HG02884 (cell line): ENCODE data around the gene CDH19.

Source experiments
- ATAC-seq: cut with Tn5 transposase; IDR thresholded peaks from one replicate; pipeline ENCODE4 v1.9.1; 2021; ENCODE audit warnings: mild to moderate bottlenecking, moderate library complexity; ENCODE audit not compliant: unreplicated experiment

CDH19 gene

GRCh38 chr18:66571845-66572244 is 32.0 kb downstream of the CDH19 start:
- no peak for ATAC-seq

DNA sequence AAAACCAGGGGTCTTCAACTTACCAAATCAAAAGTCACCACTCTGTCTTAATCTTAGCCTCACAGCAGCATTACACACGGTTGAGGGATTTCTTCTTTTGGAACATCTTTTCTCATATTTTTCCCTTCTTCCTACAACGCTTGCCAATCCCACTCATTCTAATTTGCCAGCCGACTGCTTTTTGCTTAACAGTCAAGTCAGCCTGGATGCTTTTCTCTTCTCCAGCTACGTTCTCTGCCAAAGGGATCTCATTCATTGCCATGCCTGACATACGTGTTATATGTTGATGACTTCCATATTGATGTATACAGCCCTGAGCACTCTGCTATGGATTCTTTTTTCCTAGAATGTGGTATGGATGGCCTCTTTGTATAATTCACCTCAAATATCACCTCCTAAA is 37.3 kb downstream of the CDH19 start:
- ATAC-seq, result no peak

DNA sequence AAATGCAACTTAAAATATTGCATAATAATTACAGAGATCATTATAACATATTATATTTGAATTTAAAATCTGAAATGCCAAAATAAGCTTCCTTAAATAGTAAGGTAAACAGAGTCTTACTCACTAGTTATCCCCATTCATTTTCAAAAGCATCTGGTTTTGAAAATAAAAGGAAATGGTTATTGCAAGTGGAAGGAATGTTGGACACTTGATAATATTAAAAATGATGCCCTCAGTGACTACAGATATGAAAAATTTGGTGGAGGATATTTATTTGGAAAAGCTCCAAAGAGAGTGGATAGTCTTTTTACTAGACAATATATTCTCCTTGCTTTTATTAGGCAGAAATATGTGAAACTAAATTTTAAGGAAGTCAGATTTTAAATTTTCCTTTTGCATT is 39.7 kb downstream of the CDH19 start:
- no peak for ATAC-seq

GRCh38 chr18:66562279-66562678 is 41.6 kb downstream of the CDH19 start:
- ATAC-seq, result no peak

DNA sequence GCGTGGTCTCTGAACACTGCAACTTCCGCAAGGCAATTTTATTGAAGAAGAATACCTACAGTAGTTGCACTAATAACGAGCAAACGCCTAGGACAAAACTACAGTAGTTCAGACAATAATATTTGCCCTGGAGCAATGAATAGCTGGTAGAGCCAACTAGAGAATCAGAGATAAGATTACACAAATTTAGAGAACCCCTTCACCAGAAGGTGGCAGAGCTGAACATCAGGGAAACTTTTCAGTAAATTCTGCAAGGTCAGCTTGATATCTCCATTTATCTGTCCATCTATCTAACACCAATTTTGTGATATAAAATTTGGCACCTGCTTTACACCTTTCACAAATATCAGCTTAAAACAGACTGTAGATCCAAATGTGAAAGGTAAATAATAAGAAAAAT is 43.8 kb downstream of the CDH19 start:
- no peak for ATAC-seq

DNA sequence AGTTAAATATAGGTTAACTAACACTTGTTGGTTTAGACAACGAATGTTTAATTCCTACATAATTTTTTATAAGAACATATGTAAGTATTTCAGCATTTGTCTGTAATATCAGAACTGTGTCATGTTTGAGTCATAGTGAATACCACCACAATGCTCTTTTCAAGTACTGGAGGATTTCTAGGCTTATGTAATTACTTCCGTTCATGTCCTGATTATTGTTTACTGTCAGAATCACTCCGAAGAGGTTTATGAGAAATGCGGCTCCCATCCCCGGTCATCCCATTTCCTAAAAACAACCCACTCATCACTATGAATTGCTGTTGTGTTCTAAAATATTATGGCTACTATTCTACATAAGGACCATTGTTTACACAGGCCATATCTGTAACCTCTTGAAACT is 45.1 kb downstream of the CDH19 start:
- no peak for ATAC-seq

DNA sequence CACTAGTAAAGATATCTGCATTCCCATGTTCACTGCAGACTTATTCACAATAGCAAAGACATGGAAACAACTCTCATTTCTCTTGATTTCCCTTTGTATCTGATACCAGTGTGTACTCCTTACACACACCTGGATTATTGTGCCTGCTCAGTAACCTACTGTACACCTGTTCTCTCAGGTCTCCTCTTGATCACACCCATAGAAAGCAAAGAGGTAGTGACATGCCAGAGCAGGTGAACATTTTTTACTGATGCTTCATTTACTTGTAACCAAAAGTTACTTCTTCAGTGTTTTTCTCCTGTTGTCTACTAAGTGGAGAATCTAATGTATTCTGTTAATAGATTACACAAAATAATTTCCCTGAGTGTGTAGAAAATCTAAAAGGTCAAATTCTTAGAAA is 46.8 kb downstream of the CDH19 start:
- no peak for ATAC-seq

GRCh38 chr18:66555585-66555984 is 48.3 kb downstream of the CDH19 start:
- no peak for ATAC-seq

DNA sequence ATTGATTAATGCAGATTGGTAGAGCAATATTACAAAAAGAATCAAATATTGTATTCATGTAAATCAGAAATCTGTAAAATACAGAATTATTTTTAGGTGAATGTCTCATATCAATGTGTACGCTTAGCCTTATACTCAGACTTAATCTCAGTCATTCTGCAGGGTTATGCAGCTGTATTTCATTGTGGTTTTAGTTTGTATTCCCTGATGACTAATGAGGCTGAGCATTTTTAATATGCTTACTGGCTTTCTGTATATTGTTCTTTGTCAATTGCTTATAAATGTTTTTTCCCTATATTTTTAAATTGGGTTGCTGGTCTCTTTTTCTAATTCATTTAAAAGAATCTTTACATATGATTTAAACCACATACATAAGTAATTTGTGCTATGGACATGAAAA is 50.1 kb downstream of the CDH19 start:
- ATAC-seq, result no peak

DNA sequence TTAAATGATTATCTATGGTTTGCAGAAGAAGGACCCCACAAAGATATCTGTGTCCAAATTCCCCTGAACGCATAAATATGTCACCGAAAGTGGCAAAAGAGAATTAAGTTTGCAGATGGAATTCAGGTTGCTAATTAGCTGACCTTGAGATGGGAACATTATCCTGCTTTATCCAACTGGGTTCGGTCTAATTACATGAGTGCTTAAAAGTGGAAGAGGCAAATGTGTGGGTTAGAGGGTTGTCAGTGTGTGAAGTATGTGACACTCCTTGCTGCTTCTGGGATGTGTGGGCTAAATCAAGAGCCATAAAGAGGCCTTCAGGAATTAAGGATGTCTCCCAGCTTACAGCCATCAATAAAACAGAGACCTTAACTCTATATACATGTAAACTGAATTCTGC is 53.5 kb downstream of the CDH19 start:
- no peak for ATAC-seq

DNA sequence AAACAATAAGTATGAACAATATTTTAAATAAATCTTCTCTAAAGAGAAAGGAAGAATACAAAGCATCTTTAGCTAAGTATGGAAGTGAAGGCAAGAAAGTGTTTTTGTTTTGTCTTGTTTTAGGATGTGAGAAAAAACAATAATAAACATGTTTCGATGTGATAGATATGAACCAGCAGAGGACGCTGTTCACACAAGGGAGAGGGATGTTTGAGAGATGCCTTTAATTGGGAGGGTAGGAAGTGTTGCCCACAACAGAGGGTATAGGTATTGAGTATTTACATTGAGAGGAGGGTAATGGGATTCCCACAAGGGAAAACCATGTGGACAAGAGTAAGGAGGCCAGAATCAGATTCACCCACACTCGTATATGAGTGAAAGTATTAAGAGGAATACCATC is 55.1 kb downstream of the CDH19 start:
- ATAC-seq, result no peak

DNA sequence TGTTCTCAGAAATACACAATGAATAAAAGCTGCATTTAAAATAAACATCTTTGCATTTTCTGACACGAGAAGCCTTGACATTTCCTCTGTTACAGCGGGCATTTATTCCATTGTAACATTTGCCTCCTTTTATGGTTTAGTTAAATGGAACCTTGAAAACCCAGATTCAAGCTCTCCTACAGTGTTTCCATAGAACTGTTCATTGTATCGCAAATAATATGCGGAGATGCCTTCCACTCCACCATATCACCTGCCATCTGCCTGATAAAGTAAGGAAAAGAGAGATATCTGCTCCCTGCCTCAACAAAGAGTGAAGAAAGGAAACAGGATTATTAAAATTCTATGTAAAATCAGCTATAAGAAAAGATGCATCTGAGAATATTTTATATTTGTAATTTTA is 69.8 kb downstream of the CDH19 start:
- no peak for ATAC-seq

DNA sequence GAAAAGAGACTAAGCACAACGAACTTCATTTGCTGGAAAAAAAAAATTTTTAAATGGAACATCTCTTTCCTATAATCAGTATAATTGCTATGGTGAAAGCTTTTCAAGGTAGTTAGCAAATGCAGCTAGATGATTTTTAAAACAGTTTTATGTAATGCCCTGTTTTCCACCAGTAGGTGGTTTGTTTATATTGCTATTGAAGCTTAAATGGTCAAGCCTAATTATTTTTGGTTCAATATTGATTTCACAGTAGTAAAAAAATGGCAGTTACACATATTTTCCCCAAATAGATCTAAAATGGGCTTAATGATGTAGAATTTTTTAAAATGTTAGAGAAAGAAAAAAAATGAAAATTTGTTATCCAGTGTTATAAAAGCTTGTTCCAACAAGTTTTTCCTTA is 70.2 kb downstream of the CDH19 start:
- no peak for ATAC-seq

DNA sequence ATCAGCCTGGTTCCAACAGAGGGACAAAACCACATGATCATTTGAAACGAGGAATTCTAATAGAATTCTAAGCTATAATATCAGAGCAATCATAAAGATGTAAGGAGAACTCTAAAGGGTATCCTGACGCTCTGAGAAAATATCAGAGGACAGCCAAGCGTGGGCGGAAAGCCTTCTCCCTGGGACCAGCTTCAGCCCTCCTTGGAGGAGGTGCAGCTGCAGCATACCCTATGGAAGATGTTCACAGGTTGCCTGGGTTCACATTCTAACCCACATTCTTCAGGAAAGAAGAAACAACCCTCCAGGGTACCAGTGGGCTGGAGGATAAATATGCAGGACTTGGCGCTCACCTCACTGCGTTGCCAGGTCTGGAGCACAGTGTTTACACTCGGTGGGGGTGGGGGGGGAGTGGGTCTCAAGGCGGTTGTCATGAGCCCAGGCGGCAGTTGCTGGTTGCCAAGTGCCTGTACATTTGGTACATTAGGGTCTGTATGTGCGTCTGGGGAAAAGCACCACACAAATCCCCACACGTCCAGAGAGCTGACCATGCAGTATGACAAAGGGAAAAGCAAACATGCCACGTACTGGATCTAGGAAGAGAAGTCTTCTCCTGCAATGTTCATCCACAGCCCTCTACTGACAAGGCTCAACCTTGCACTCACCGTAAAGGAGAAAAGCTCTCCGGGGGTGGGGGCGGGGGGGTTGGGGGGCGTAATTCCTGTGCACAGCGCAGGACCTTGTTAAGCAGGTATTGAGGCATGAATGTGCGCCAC is 80.5 kb downstream of the CDH19 start:
- no peak for ATAC-seq

DNA sequence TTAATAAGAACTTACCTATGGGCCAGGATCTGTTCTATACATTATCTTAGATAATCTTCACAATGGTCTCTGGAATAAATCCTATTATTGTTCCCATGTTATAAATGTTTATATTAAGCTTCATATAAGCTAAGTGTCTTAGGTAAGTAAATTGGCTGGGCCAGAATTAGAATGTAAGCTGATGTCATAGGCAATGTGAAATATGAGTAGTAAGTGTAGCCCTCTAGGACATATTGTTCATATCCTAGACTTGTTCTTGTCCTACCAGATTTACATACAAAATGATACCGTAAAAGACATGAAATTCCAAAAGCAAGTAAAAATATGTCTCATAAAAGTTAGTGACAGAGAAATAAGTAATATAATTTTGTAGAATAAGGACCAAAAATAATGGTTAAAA is 89.9 kb downstream of the CDH19 start:
- ATAC-seq, result no peak

DNA sequence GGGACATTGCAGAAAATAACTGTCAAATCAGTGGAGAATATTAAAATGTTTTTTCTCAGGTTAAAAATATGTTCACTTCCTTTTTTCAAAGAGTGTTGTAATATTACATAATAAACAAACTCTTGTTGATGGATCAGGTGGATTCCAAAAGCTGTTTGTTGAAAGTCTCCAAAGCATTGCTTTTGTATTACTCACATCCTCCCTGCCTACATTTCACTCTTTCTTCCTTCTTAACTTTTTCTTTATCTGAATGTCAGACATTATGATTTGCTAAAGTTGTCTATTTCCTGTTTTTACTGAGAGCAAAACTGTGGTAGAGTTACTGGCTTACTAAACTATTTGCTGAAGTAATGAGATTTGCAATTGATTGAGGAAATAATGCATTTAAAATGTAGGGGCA is 92.1 kb downstream of the CDH19 start:
- no peak for ATAC-seq

- ATAC-seq, result no peak
These were observed 92.6 kb downstream of the CDH19 start for GRCh38 chr18:66511289-66511688.

DNA sequence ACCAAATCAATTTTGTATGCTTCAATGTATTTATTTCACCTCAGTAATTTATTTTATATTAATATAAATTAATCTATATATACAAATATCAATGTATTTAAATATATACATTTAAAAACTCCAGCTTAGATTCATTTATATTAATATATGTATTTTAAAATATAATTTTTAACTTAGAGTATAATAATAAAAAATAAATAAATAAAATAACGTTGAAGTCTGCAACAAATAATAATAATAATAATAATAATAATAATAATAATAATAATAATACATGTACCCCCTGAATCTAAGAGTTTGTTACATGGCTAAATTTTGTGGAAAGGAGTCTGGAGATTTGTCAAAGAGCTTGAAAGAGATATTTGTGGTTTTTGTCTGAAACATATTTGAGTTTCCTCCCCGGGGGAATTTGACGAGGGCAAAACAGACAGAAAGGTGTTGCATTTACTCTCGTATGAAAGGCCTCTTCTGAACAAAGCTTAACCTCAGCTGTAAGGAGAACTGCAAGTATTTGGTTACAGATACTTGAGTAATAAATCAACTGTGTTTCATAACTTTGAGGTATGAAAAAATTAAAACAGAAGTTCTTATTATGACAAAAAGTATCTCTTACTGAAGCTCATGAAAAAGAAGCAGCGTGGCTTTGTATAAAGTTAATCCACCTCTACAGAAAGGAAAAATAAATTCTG is 93.4 kb downstream of the CDH19 start:
- ATAC-seq, result no peak

DNA sequence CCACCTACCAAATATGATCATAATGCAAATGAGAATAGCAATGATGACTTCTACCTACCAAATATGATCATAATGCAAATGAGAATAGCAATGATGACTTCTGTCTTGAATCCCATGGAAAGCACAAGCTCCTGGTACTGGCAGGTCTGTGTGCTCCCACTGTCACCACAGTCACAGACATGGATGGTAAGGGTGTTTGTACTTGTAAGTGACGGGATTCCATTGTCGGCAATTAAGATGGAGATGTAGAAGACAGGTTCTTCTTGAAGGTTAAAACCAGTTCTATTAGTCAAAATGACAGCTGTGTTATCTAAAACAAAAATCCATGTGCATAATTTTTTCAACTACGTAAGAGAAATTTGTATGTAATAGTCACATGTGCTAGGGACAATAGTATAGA is 95.0 kb downstream of the CDH19 start:
- no peak for ATAC-seq

GRCh38 chr18:66506178-66506577 is 97.7 kb downstream of the CDH19 start:
- ATAC-seq, result no peak

DNA sequence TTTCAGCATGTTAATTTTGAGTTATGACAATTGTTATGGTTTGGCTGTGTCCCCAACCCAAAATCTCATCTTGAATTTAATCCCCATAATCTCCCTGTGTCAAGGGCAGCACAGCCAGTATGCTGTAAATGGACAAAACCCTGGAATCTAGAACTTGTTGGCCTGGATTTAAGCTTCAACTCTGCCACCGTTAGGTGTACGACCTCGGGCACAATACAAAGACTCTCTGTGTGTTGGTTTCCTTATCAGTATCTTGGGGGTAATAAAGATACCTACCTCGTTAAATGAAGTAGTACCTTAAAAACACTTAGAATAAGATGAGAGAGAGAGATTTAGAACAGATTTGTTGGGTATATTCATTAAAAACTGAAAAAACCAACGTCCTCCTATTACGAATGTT is 106.5 kb downstream of the CDH19 start:
- no peak for ATAC-seq

DNA sequence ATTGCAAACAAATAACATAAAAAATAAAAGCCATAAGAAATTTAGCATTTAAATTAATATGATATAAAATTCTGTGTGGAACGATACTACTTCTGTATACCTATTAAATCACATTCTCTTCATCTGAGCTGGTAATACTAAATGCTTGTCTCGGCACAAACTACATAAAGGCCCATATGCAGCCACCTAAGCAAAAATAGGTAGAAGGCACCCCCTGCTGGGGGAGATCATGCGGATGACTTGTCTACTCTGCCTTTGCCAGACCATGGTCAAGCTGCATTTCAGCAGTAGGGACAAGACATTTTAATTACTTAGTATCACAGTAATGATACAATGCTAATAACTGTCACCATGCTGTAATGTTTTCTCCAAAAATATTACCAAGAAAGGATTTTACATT is 108.0 kb downstream of the CDH19 start:
- peak; percentile 78 for ATAC-seq

GRCh38 chr18:66473882-66474281 is 130.0 kb downstream of the CDH19 start:
- ATAC-seq, result no peak
